GM23338 (cell line): ENCODE data around the gene MACF1.

Experiments used
- CREB1 ChIP-seq: fragments of 250-450 bp; sonication (Bioruptor Pico); IDR thresholded peaks from 2 replicates; pipeline ENCODE4 v1.5.0; 2020; ENCODE audit warnings: low read depth, mild to moderate bottlenecking, moderate library complexity
- EZH2 ChIP-seq: fragments of 200-600 bp; sonication (generic); IDR thresholded peaks from one replicate; pipeline ENCODE4 v1.8.0; 2017; ENCODE audit warnings: antibody characterized with exemption, mild to moderate bottlenecking, low read depth; ENCODE audit not compliant: unreplicated experiment
- EZH2phosphoT487 ChIP-seq: fragments of 200-600 bp; sonication (generic); IDR thresholded peaks from one replicate; pipeline ENCODE4 v1.8.1; 2018; ENCODE audit warnings: antibody characterized with exemption; ENCODE audit not compliant: unreplicated experiment
- JUNB ChIP-seq: IDR thresholded peaks from one replicate; pipeline ENCODE4 v1.6.1; 2016; ENCODE audit warnings: antibody characterized with exemption; ENCODE audit not compliant: unreplicated experiment
- STAT1 ChIP-seq: IDR thresholded peaks from one replicate; pipeline ENCODE4 v1.6.1; 2016; ENCODE audit warnings: antibody characterized with exemption; ENCODE audit not compliant: unreplicated experiment
- TF ChIP-seq, protein P1 (sequence below), 2 experiments: fragments of 200-600 bp in 1 of 2; sonication (generic) in 1 of 2; conservative IDR thresholded peaks; 2 replicates each; pipeline versions ENCODE4 v1.5.1 to v1.6.1; 2016 to 2017; ENCODE audit warnings: antibody characterized with exemption in 2 of 2, low read depth in 2 of 2, mild to moderate bottlenecking in 2 of 2, moderate library complexity in 1 of 2
- TF ChIP-seq, protein P2 (sequence below): IDR thresholded peaks from one replicate; pipeline ENCODE4 v1.6.1; 2018; ENCODE audit warnings: antibody characterized with exemption; ENCODE audit not compliant: unreplicated experiment

DNA sequence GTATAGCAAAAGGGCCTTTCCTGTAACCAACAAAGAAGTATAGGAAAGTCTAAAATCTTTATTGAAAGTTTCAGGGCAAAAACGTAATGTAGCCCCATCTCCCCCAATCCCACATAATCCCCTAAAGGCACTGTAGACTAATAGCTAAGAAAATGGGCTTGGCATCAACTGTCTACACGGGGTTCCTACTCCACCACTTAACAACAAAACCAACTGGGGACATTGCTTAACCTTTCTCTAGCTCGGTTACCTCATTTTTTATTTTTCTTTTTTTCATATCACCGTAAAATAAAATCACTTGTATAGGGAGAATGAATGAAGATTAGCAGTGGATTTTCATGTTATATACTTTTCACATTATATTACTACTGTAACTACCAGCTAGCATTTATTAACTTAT is 12.3 kb downstream of the MACF1 start:
- TF ChIP-seq, protein P1, sequence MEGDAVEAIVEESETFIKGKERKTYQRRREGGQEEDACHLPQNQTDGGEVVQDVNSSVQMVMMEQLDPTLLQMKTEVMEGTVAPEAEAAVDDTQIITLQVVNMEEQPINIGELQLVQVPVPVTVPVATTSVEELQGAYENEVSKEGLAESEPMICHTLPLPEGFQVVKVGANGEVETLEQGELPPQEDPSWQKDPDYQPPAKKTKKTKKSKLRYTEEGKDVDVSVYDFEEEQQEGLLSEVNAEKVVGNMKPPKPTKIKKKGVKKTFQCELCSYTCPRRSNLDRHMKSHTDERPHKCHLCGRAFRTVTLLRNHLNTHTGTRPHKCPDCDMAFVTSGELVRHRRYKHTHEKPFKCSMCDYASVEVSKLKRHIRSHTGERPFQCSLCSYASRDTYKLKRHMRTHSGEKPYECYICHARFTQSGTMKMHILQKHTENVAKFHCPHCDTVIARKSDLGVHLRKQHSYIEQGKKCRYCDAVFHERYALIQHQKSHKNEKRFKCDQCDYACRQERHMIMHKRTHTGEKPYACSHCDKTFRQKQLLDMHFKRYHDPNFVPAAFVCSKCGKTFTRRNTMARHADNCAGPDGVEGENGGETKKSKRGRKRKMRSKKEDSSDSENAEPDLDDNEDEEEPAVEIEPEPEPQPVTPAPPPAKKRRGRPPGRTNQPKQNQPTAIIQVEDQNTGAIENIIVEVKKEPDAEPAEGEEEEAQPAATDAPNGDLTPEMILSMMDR (conservative IDR thresholded peaks at IDR 0.05; ENCODE audit: low read depth in 2 of 2), result no peak
- TF ChIP-seq EZH2phosphoT487 (no peak), JUNB (no peak), STAT1 (no peak), EZH2 (no peak), CREB1 (no peak)
- TF ChIP-seq, protein P2, sequence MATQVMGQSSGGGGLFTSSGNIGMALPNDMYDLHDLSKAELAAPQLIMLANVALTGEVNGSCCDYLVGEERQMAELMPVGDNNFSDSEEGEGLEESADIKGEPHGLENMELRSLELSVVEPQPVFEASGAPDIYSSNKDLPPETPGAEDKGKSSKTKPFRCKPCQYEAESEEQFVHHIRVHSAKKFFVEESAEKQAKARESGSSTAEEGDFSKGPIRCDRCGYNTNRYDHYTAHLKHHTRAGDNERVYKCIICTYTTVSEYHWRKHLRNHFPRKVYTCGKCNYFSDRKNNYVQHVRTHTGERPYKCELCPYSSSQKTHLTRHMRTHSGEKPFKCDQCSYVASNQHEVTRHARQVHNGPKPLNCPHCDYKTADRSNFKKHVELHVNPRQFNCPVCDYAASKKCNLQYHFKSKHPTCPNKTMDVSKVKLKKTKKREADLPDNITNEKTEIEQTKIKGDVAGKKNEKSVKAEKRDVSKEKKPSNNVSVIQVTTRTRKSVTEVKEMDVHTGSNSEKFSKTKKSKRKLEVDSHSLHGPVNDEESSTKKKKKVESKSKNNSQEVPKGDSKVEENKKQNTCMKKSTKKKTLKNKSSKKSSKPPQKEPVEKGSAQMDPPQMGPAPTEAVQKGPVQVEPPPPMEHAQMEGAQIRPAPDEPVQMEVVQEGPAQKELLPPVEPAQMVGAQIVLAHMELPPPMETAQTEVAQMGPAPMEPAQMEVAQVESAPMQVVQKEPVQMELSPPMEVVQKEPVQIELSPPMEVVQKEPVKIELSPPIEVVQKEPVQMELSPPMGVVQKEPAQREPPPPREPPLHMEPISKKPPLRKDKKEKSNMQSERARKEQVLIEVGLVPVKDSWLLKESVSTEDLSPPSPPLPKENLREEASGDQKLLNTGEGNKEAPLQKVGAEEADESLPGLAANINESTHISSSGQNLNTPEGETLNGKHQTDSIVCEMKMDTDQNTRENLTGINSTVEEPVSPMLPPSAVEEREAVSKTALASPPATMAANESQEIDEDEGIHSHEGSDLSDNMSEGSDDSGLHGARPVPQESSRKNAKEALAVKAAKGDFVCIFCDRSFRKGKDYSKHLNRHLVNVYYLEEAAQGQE, result no peak
